ENCODE data around the gene NME8.

The NME8 gene

DNA sequence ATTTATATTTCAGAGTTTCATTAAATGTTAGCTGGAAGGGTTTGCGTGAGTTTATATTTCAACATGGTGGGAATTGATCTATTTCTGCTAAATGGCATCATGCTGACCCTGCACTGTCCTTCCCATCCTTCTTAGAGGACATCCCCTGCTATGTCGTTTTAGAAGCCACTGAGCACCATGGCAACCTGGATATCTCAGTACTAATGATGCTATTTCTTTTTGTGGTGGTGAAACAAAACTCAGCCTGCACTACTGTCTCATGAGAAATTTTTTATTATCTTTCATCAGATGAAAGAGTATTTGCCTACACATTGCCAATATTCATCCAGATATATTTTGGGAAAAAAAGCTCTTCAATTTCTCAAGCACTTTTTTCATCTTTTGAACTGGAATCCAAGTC lies 84.1 kb downstream of the NME8 start:
- no peak for DNase-seq (ENCODE audit: low read depth, low spot score)

DNA sequence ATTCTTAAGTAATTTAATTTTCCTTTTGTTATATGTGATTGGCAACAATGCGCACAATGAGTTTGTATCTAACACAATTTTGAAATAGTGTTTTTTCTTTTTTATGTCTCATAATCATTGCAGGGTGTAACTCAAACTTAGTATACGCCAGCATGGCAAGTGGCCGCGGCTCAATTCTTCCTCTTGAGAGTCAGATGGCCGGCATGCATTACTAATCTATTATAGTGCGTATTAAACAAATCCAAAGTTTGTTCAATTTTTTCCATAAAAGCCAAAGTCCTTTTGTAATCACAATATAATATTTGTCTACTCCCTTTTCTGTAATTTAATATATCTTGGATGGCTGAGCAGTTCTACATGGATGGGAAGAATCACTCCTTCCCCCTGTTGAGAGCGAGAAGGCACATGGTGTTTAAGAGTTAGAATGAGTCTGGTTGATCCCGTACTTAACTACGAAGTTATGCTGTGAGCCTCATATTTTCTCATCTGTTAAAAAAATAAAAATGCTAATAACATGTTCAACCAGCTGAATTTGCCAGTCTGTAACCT lies 84.7 kb downstream of the NME8 start:
- DNase-seq (ENCODE audit: low read depth, low spot score), result no peak

DNA sequence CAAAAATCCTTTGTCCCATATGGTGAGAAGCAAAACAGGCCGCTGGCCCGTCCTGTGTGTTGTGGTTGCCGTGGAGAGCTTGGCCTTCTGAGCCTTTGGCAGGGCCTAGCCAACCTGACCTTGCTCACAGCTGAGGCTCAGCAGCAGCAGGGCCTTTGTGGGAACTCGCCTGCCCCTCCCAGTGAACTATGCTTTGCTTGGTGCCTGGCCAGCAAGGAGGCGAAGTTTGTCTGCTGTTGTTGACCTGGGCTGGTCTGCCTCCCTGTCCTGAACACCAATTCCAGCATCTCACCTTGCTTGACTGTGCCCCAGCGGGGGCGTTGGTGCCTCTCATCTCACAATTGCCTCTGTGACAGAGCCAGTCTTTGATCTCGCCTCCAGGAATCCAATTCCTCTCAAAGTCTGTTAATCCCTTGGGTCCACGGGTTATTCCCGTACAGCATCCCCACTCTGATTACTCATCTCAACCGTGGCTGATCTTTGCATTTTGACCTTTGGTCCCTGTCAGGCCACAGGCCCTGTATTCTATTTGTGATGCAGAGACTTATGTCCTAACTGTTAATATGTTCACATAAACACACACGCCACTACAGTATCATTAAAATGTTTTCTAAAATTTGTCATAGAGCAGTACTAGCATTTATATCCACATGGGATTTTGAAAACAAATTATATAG lies 94.7 kb downstream of the NME8 start:
- no peak for DNase-seq (ENCODE audit: low read depth, low spot score)

DNA sequence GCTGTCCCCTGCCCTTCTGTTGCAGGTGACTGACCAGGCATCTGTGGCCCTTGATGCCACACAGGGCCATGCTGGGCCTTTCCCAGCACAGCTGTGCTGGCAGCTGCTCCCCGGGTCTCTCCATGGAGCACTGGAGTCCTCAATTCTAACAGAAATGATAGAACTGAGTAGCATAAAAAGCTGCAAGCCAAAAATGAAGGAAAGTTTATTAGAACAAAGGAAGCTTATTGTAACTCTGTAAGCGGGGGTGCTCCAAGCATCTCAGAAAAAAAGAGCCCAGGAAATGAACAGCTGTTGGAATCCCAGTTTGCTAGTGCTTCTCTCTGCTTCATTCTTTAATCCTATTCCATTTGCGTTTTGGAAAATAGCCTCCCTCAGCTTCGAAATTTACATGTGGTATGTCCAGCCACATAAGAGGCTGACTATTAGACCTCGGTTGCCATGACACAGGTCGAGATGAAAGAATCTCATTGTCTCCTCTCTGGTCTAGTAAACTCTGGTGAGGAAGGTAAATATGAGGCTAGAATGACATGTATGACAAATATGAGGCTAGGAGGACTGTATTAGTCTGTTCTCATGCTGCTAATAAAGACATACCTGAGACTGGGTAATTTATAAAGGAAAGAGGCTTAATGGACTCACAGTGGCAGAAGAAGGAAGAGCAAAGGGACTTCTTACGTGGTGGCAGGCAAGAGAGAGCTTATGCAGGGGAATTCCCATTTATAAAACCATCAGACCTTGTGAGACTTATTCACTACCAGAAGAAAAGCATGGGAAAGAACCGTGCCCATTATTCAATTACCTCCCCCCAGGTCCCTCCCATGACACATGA lies 95.7 kb downstream of the NME8 start:
- DNase-seq (ENCODE audit: low read depth, low spot score), result no peak

DNA sequence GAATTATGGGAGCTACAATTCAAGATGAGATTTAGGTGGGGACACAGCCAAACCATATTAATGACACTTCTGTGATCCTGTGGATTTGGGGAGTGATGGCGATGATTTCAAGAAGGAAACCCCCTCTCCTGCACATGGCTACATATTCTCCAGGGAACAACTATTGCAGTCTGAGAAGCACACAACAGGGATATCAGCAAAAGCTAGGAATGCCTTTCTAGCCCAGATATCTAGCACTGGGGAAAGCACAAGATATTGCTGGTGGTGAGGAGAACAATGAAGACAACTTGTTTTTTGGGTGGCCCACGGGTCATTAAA lies 96.3 kb downstream of the NME8 start:
- DNase-seq (ENCODE audit: low read depth, low spot score), result no peak

DNA sequence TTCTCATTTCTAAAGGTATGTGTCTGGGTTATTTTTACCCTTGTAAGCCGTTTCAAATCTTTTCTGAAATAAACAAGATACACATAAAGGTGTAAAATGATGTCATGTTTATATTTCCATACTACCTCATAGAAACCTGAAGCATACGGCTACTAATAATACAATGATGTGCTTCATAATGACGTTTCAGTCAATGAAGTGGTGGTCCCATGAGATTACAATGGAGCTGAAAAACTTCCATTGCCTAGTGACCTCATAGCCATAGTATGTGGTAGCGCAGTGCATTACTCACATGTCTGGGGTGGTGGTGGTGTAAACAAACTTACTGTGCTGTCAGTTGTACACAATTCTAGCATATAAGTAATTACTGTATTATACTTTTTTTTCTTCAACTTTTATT lies 96.9 kb downstream of the NME8 start:
- DNase-seq (ENCODE audit: low read depth, low spot score), result no peak

DNA sequence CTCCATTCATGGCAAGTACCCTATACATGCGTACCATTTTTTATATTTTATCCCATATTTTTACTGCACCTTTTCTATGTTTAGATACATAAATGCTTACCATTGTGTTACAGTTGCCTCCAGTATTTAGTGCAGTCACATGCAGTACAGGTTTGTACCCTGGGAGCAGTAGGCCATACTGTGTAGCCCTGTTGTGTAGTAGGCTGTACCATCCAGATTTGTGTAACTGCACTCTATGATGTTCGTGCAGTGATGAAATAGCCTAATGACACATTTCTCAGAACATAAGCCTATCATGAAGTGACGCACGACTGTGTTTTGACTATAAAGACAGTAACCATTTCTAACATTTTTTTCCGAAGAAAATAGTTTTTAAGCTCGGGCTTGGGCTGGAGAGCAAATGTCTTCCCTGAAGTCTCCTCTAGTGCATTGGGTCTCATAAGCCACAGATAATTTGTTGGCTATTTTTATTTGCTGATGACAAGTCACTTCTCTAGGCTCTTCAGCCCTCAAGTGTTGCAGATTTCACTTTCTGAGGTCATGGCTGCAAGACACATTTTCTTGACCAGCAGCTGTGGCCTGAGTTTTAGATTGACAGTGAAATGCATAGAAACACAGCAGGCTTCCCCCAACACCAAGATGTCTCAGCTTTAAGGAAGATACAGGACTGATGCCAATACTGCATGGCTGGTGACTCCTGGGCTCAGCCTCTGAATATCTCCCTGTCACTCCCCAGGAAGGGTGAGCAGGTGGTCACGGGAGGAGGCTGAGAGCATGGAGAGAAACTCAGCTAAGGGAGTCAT lies 98.9 kb downstream of the NME8 start:
- DNase-seq (ENCODE audit: low read depth, low spot score), result no peak

DNA sequence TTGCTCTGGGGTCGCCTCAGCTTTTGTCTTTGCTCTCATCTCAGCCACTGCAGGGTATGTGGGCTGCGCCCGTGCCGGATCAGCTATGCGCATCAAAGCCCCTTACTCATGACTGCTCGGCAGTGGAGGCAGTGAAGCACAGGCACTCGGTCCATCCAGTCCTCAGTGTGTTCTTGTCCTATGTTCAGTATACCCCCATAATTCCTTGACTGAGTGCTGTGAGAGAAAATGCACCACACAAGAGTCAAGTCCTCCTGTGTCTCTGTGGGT lies 99.5 kb downstream of the NME8 start:
- DNase-seq (ENCODE audit: low read depth, low spot score), result no peak

Data from activated naive CD8-positive, alpha-beta T cell treated with anti-CD3 and anti-CD28 coated beads, Interleukin-2, amount 50 U/mL, for 16 hours (primary cell).